HG03342 (cell line): ENCODE data around the gene CABP4.

Experiments
- ATAC-seq: cut with Tn5 transposase; IDR thresholded peaks from one replicate; pipeline ENCODE4 v1.9.1; 2021; ENCODE audit warnings: mild to moderate bottlenecking, moderate library complexity; ENCODE audit not compliant: unreplicated experiment

CABP4 gene

DNA sequence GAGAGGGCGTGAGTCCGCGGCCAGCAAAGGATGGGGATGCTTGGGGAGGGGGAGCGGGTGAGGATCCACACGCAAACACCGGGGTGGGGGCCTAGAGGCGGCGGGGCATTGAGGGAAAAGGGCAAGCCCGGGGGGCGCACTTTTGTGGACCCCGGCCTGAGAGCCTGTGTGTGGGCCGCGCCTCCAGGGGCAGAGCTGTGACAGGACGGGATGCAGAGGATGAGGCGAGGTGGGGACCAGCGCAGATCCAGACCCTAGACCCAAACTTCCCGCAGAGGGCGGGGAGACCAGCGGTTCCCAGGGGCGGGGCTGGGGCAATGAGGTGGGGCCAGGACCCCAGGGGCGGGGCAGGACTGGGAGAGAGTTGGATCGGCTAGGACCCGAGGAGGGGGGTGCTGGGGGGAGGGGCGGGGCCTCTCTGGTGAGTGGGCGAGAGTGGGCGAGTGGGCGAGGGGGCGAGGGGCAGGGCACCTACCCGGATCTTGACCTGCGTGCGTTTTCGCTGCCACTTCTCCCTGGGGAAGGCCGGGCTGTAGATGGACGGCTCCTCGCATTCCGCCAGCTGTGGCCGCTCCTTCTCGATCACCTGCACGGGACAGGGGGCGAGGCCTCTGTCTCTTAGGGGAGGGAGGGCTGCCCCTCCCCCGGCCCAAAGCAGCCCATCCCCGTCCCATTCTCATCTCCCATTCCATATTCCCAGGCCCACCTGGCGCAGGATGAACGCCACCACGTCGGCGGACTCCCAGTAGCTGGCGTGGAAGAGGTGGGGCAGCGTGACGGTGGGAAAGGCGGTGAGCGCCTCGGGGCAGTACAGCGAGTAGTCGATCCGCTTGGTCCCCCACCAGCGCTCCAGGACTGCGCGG lies 39.4 kb downstream of the CABP4 start:
- no peak for ATAC-seq

DNA sequence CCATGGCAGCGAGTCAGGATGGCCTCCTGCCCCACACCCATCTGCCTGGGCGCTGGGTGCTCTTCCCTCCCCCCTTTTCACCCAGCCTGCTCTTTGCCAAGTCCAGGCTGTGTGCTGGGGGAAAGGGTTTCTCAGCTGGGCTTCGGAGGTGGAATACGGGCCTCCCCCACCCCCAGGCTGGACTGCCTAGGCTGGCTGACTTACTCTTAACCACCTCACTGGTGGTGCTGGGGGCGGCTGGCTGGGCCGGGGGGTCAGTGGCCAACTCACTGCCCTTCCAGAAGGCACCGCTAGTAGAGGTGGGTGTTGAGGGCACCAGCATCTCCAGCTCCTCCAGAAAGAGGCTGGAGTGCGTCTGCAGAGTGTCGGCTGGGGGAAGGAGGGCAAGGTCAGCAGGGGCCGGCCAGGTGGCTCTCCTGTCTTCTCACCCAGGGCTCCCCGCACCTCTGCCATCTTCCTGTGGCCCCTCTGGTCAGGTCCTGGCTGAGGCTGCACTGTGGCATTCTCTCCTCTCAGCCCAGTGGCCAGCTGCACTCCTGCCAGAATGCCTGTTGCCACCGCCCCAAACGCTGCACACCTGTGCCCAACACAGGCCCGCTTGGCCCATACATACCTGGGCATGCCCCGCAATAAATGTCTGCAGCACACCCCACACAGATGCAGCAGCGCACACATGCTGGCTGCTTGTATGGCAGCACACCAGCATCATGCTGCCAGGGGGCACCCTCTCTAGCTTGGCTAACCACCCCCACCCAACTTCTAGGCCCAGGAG lies 40.3 kb downstream of the CABP4 start:
- no peak for ATAC-seq

DNA sequence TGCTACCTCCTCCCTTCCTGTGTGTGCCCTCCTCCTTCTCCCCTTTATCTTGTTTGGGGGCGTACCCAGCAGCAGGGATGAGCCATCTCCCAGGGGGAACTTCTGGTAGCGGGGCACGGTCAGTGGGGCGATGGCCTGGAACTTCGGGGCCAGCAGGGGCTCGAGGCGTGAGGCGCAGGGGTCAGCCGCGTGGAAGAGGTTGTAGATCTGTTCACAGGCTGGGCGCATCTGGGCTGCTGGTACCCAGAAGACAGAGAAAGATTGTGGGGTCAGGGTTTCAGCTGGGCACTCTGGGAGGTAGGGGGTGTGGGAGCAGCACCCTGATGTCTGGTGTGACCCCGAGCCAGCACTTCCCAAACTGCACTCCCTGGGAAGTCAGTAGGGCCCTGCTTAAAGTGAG lies 41.0 kb downstream of the CABP4 start:
- no peak for ATAC-seq

DNA sequence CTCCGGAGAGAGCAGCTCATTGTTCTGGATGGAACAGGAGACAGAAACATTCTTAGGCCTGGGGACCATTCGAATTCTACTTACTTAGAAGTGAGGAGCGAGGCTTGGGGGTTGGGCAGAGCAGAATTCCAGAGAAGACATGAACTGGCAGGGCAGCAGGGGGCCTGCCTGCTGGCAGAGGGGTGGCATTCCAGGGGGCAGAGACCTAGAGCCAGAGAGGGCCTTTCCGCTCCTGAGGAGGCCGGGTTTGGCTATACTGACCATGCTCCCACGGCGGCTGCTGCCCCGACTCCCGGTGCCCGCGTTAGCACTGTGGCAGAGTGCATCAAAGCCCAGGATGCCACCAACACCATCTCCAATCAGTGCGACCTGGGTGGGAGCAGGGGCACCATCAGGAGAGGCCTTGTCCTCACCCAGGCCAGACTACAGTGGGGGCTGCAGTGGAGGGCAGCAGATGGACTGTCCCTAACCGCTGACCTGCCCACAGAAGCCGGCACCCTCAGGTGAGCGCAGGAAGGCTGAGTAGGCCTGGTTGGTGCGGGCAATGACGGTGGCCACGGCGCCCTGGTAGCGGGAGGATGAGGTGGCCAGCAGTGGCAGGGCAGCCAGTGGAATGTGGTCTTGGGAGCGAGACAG lies 42.6 kb downstream of the CABP4 start:
- no peak for ATAC-seq

DNA sequence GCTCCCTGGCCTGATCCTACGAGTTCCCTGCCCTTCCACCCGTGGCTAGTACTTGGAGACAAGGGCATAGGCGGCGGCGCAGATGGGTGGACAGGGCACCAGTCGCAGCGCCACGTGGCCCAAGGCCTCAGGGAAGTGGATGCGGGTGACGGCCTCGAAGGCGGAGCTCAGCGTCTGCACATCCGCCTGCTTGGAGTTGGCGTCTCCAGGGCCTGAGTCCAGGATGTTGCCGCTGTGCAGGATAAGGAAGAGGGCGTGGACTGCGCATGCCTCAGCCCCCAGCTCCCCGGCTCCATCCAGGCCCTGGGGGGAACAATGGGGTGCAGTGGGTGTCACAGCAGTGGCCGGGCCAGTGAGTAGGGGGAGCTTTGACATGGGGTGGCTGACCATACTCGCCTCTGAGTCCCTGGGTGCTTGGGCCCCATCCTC lies 43.4 kb downstream of the CABP4 start:
- ATAC-seq = no peak

DNA sequence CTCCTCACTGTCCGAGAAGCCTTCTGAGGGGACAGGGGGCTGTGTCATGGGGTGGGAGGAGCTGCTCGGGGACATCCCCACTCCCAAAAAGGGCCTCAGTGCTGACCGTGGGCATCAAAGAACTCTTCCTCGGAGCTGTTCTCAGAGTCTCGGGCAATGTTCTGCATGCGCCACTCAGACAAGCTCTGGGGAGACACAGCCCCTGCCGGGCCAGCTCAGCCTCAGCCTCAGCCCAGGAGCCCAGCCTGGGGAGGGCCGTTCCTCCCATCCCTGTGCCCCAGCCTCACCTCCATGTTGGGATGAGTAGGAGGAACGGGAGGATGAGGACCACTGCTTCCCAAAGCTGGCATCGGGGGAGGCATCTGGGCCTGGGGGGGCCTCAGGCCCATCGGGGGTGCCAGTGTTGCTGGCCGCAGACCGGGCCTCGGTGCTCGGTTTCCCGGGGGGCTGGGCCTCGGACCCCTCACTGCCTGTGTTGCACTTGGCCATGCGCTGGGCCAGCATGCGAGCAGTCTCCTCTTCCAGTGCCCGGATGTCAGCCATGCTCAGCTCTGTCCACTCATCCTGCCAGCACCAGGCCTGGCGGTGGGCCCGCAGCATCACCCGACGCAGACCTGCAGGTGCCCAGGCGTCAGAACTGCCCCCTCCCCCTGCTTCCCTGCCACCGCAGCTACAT lies 44.8 kb downstream of the CABP4 start:
- no peak for ATAC-seq

DNA sequence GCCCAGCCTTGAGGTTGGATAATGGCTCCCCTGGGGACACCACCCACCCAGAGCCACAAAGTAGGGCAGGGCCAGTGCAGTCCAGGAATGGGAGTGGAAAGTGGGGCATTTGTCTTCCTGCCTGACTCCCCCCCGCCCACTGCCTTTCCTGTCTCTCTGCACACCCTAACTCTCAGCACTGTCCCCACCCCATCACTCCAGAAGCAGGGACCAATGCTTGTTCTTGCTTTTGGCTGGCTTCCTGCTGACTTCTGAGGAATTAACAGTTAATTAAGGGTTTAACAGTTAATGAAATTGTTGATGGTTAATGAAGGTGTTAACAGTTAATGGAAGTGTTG lies 45.3 kb downstream of the CABP4 start:
- ATAC-seq = no peak

DNA sequence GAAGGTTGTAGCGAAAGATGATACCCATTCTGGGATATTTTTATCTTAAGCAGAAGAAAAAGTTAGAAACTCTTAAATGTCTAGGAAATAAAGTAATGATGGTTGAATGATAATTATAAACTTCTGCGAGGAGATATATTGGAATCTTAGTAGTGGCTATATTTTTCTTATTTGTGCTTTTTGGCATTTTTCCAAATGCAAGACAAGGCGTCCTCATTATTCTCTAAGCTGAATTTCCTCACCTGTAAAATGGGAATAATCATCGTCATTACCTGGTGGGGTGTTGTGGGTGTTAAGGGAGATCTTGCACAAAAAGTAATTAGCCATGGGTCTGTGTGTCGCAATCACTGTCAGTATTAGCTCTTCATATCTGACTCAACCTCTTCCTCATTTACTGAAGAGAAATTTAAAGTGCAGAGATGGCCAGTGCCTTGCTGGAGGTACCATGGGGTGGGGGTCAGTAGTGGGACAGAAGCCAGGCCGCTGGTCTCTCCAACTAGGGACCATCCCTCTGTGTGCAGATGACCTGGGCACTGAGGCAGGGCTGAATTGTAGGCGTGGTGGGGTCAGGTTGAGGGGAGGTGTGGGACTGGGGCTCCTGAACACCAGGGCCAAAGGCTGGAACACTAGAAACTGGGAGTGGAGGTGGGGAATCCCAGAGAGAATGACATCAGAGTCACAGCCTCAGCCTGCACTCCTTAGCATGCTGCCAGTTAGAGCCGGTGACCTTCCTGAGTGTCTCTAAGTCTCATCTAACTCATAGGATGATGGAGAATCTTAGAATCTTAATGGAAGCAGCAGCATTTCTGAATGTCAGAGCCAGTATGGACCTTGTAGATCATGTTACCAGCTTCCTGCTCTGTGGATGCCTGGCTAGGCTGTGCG lies 45.9 kb downstream of the CABP4 start:
- ATAC-seq = no peak

DNA sequence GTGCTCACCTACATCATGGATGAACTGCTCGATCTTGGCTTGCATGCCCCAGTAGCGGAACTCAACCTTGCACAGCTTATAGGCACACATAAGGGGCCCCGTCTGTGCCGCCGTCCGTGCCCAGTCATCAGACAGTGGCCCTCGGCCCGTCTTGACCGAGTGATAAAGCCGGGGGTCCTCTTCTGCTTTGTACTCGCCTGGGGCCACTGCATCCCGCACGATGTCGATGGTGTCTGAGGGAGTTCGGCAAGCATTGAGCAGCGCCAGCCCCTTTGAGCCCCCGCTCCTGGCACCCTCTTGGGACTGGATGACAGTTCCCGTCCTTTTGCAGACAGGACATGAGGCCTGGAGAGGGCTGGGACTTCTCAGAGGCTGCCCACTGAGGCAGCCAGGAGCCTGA lies 46.7 kb downstream of the CABP4 start:
- ATAC-seq = no peak

DNA sequence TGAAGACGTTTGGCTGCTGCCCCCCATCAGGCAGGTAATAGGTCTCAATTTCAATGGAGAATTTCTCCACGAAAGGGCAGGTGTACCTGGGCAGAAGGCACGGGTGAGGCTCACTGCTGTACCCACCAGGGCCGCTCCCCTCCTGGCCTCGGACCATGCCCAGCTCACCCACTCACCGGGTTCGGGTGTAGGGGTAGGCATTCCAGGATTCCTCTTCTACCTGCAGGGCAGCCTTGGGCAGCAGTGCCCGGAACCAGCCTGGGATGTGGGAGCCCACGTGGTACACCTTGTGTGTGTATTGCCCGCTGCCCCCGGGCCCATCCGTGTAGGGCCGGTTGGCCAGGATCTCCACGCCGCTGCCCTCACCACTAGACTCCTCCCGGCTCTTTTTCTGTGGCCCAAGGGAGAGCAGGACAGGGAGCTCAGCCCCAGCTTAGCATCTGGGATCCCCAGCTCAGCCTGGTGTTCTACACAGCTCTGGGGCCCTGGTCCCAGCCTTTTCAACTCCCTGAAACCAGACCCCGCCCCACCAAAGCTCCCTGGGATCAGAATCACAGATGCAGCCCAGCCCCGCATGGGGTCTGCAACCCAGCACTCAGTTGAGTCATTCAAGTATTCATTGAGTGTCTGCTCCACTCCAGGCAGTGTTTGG lies 47.3 kb downstream of the CABP4 start:
- ATAC-seq = no peak

DNA sequence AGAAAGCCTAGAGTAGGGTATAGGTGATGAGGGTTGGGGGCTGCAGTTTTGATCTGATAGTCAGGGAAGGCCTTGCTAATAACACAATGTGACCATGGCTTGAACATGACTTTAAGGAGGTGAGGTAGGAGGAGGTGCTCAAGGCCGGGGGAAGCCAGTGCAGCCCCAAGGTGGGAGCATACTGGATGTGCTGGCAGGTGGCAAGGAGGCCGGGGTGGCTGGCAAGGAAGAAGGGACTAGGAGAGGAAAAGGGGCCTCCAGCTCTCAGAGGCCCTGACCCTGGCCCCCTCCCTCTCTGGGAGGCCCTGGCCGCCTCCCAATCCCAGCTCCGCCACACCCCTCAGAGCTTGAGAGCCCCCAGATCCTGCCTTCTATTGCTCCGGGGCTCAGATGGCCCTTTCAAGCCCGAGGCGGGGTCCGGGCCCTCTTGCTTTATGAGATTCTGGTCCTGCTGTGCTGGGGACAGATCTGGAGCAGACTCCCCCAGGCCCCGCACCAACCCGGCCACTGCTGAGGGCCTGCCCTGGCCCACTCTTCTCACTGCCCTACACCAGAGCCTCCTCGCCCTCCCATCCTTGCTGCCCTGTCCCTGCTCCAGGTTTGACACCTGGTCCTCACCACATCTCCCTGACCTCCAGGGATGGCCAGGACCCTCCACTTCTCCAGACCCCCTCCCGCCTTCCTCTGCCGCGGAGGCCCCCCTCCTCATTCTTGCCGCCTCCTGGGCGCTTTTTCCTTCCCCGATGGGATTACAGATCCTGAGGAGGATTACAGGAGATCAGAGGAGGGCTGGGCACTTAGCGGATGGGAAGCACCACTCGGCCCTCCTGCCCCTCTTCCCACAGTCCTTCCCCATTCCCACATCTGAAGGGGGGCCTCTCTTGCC lies 48.2 kb downstream of the CABP4 start:
- no peak for ATAC-seq

DNA sequence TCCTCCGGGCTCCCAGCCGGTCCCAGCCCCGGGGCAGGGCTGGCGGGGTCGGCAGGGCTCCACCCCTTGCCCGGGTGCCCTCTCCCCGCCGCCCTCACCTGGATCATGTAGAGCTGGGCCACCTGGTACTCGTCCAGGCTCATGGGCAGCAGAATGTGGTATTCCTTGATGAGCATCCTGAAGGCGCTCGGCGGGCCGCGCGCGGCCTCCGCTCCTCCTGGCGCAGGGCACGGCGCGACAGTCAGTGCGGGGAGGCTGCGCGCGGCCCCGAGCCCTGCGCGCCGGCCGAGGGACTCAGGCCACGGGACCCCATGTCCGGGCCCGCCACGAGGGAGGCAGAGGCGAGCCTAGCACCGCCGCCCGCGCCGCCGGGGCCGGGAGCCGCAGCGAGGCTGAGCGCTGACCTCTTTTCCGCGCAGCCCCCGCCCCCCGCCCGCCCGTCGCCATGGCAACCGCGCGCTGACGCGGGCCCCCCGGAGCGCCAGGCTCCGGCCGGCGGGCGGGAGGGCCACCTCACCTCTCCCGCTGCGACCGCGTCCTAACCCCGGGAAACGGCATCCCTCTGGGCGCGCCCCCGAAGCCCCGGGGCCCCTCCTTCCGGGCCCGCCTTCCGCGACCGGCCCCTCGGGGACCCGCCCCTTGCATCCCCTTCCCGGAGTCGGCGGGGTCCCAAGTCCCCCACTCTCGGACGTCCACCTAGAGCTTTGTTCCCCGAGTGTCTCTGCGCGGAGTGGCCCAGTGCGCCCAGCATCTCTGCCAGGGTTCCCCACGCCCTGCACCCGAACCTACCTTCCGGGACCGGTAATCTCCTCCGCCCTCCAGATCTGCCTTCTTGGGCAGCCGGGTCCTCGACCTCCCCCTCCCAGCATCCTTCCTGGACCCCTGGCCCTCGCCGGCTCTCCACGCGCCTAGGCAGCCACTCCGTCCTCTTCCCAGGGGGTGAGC lies 49.1 kb downstream of the CABP4 start:
- no peak for ATAC-seq

DNA sequence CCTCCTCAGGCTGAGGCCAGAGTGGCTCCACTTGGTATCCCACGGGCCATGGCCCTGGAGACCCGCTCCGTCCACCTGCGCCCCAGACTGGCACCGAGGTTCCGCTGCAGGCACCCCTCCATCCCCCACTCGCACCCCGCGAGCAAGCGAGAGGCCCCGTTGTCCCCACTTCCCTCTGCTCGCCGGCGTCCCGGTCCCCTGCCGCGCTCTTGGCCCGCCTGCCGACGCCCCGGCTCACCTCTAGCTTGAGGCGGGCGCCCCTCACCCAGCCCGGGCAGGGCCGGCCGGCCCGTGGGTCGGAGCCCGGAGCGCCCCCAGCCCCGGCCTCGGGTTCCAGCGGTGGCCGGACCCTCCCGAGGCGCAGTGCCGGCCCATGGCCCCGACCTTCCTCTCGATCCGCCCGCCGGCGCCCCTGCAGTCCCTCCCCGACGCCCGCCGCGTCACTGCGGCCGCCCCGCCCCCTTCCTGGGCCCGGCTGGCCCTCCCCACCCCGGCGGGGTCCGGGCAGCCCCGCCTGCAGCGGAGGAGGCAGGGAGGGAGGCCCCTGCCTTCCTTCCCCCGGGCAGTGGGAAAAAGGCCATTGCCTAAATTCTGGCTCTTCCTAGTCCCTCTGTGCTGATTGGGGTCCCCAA lies 49.9 kb downstream of the CABP4 start, which contains the start of gene PITPNM1:
TSS of gene PITPNM1 (minus strand) at position 414 of the 632 bp plus-strand sequence. CDS start 1,183 bp downstream, outside the sequence.
- ATAC-seq = no peak

DNA sequence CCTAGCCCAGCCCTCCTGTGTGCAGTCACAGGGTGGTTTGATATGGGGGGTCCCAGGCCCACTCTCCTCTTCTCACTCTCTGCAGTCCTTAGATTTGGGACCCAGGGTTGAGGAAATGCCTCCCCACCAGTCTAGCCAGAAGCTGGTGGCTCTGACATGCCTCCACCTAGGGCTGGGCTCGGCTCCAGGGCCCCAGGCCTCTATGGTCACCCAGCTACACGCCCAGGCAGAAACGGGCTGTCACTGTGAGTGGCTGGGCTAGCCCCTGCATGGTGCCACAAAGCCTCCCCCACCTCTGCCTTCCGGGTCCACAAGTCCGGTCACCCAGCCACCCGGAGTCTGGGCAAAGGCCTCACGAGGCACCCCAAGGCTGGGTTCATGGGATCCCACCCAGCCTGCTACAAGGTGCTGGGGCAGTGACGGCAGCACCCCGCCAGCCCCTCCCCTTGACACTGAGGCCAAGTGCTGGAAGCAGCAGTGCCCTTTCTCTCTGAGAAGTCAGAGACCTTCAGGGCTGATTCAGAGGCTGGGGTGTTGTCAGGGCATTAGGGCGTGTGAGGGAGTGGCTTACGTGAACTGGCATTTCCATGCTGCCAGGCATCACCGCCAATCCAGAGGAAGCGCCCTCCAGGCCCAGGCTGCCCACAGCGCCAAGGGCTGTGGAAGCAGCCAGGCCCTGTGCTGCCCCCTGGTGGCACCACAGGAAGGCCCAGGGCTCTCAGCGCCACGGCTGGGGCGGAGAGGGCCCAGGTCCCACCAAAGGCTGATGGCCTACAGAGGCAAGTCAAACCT lies 50.6 kb downstream of the CABP4 start:
- ATAC-seq = peak; percentile 31

DNA sequence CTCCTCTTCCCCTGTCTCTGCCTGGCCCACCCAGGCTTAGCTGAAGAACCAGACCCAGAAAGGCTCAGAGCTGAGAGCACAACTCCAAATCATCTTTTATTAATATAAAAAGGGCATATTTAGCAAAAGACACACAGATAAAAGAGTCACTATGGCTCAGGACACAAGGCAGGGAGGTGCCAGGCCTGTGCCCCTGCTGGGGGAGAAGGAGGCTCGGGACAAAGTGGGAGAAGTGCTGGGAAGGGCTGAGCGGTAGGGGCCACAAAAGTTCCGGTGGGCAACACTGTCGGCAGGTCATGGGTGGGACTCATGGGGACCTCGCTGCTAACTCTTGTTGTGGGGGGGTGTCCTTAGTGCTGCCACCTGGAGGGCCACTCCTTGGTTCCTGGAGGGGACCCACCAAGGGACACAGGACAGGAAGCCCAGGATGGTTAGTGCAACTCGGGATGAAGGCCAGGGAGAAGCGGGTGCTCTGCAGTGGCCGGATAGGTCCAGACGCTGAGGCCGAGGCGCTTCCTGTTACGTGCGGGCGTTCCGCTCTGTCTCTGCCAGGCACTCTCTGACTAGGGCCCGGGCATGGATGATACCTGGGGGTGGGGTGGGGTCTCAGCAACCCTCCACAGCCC lies 51.4 kb downstream of the CABP4 start:
- no peak for ATAC-seq
